Measurements from ENCODE around the gene MAN1A2. TPM values are rescaled to one million over a fixed set of nuclear protein-coding genes. Genes with fewer than 3 reads are reported as not detected.

The MAN1A2 gene
- total and polyA plus RNA-seq, 10 of the 15 experiments (the other 5 are each of a cell fraction or from before 2014, with no cell fraction given) = 2.8 to 23.6 (median 16.0) TPM

DNA sequence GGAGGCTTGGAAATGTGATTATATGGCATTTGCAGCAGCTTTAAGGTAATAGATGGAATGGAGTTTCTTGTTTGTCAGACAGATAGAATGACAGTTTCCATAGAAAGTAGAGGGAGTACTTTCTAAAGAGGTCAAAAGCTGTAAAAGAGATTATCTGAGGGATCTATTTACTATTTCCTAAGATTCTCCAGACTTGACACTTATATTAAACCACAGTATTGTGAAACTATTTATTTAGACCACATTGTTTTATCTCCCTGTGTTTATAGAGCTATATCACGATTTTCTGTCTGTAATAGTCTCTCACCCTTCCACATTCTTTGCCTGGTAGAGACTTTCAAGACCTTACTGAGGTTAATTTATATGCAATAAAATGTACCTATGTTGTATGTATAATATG, 66.7 kb downstream of the MAN1A2 start:
- 100% methylated on average over 1 of the region's 1 CpG for WGBS (ENCODE audit: insufficient coverage, insufficient replicate concordance, low lambda C conversion rate, missing lambda C conversion rate)
- SMC1A ChIA-PET (ENCODE audit: uncharacterized antibody, unreplicated experiment) = no interaction called here
- CTCF ChIA-PET = no interaction called here

GRCh38 chr1:117436513-117436912, 69.3 kb downstream of the MAN1A2 start:
- no peak overlapping the region for H3K4me3 ChIP-seq
- no peak overlapping the region for H3K9ac ChIP-seq (ENCODE audit: control insufficient read depth, insufficient read depth, low read length)
- in situ Hi-C loops (cut with MboI) (no loop called here), intact Hi-C loops (cut with micrococcal nuclease; ENCODE audit: unreplicated experiment) (no loop called here)
- CTCF ChIA-PET = interaction anchor here (1.0 kb wide), 1 partner anchor 11 kb away, joined by 3 read pairs; no protein-coding TSS in a partner anchor
- TF ChIP-seq CREM (IDR thresholded peaks at IDR 0.05; ENCODE audit: low read depth) (no peak), NFXL1 (IDR thresholded peaks at IDR 0.05; ENCODE audit: borderline replicate concordance) (no peak), SMAD5 (IDR thresholded peaks at IDR 0.05; ENCODE audit: low read depth) (no peak)
- DNase-seq (ENCODE audit: low read depth, low spot score) (no peak), FAIRE-seq (no peak), ATAC-seq (no peak)
- no peak overlapping the region for H3K27ac ChIP-seq (ENCODE audit: control insufficient read depth, insufficient read depth)
- no peaks in the 10 kb centered on the region for H3K4me1 ChIP-seq (ENCODE audit: control insufficient read depth, insufficient read depth, low read length)
- no peaks in the 10 kb centered on the region for H3K27me3 ChIP-seq (replicated peaks in 1 of 2; ENCODE audit: control insufficient read depth in 2 of 2, insufficient read depth in 2 of 2, low read length in 1 of 2)
- RAD21 ChIA-PET (ENCODE audit: unreplicated experiment) = no interaction called here
- H3K9me3 ChIP-seq (replicated peaks; ENCODE audit: control insufficient read depth, insufficient read depth, low read length) = no peaks in the 10 kb centered on the region
- no peak overlapping the region for H2AFZ ChIP-seq (ENCODE audit: control insufficient read depth, low read depth, low read length)
- SMC1A ChIA-PET (ENCODE audit: uncharacterized antibody, unreplicated experiment) = interaction anchor here (0.9 to 2.2 kb wide), 2 partner anchors 10 to 11 kb away, joined by 4 to 5 read pairs; no protein-coding TSS in a partner anchor
- no peaks in the 10 kb centered on the region for H3K36me3 ChIP-seq (ENCODE audit: control insufficient read depth in 2 of 2, insufficient read depth in 2 of 2, low read length in 1 of 2)
- H3K4me2 ChIP-seq (ENCODE audit: control insufficient read depth, insufficient read depth) = no peak overlapping the region
- POLR2A ChIA-PET = interaction anchor here (0.6 kb wide), 1 partner anchor 11 kb away, joined by 3 read pairs; no protein-coding TSS in a partner anchor
- WGBS (ENCODE audit: insufficient coverage, insufficient replicate concordance, low lambda C conversion rate, missing lambda C conversion rate) = 90% methylated on average over 1 of the region's 1 CpG
- H4K20me1 ChIP-seq (ENCODE audit: control insufficient read depth, insufficient read depth) = no peaks in the 10 kb centered on the region
- H3K79me2 ChIP-seq (ENCODE audit: control insufficient read depth, insufficient read depth, low read length) = no peaks in the 10 kb centered on the region
- no TSS peak for BruUV-seq (replicated peaks)

More for the DNA sequence above, 66.7 kb downstream of the MAN1A2 start:
- ChIA-PET POLR2A (no interaction called here), RAD21 (ENCODE audit: unreplicated experiment) (no interaction called here)
- no peaks in the 10 kb centered on the region for H3K79me2 ChIP-seq (ENCODE audit: control insufficient read depth, insufficient read depth, low read length)
- no peaks in the 10 kb centered on the region for H3K36me3 ChIP-seq (ENCODE audit: control insufficient read depth in 2 of 2, insufficient read depth in 2 of 2, low read length in 1 of 2)
- TF ChIP-seq RELA (IDR thresholded peaks at IDR 0.05; ENCODE audit: borderline replicate concordance, partially characterized antibody) = no peak
- TF ChIP-seq SMAD1 (IDR thresholded peaks at IDR 0.05; ENCODE audit: low read depth, partially characterized antibody) = no peak
- no peak for TF ChIP-seq TAF1 (IDR thresholded peaks at IDR 0.05; ENCODE audit: borderline replicate concordance, low read depth, low read length)
- TF ChIP-seq NFIC (IDR thresholded peaks at IDR 0.05; ENCODE audit: low read depth, low read length) = no peak
- no peak for TF ChIP-seq RCOR1 (conservative IDR thresholded peaks at IDR 0.05; ENCODE audit: low read depth, low read length)
- no TSS peak for BruUV-seq (replicated peaks)
- ATAC-seq (no peak), FAIRE-seq (no peak), DNase-seq (ENCODE audit: low read depth, low spot score) (no peak)
- H3K9ac ChIP-seq (ENCODE audit: control insufficient read depth, insufficient read depth, low read length) = no peak overlapping the region
- H3K27ac ChIP-seq (ENCODE audit: control insufficient read depth, insufficient read depth) = no peak overlapping the region
- intact Hi-C loops (cut with micrococcal nuclease; ENCODE audit: unreplicated experiment) = loop anchor here (5.0 kb wide), 1 partner anchor 48 kb away; no protein-coding TSS in a partner anchor
- H4K20me1 ChIP-seq (ENCODE audit: control insufficient read depth, insufficient read depth) = no peaks in the 10 kb centered on the region
- H3K4me3 ChIP-seq = no peak overlapping the region
- in situ Hi-C loops (cut with MboI) = no loop called here
- no peaks in the 10 kb centered on the region for H3K27me3 ChIP-seq (replicated peaks in 1 of 2; ENCODE audit: control insufficient read depth in 2 of 2, insufficient read depth in 2 of 2, low read length in 1 of 2)
- H3K9me3 ChIP-seq (replicated peaks; ENCODE audit: control insufficient read depth, insufficient read depth, low read length) = no peaks in the 10 kb centered on the region
- H3K4me1 ChIP-seq (ENCODE audit: control insufficient read depth, insufficient read depth, low read length) = no peaks in the 10 kb centered on the region
- H3K4me2 ChIP-seq (ENCODE audit: control insufficient read depth, insufficient read depth) = no peak overlapping the region
- no peak overlapping the region for H2AFZ ChIP-seq (ENCODE audit: control insufficient read depth, low read depth, low read length)
